Endothelial cell of umbilical vein (primary cell): Measurements from ENCODE around the gene GNPDA1. TPM values are rescaled to one million over a fixed set of nuclear protein-coding genes. Genes with fewer than 3 reads are reported as not detected.

Experiments
- BruUV-seq: library from RNA; stranded (reverse); fragments of 400-500 nt; replicated peaks from 2 replicates; lab custom pipeline; 2021; lab: Mats Ljungman, UMichigan
- CTCF ChIA-PET: fragments of 300-600, 350-600 bp; sonication (Branson Sonifier 250); formaldehyde crosslinking; loops from one replicate; lab custom pipeline; 2021; ENCODE audit warnings: antibody characterized with exemption, inconsistent platforms; lab: Charles Lee
- POLR2A ChIA-PET: fragments of 300-600, 350-600 bp; sonication (Branson Sonifier 250); formaldehyde crosslinking; loops from one replicate; lab custom pipeline; 2021; ENCODE audit warnings: antibody characterized with exemption, inconsistent platforms; lab: Charles Lee
- DNase-seq: peaks from one replicate; pipeline ENCODE4 v3.0.0-alpha.2; 2011; ENCODE audit warnings: low read depth, low spot score
- FAIRE-seq: peaks from 2 replicates; lab custom pipeline; 2011; peaks lifted over from hg19 to GRCh38; lab: Jason Lieb, UNC
- H2AFZ ChIP-seq: 2 replicates; pipeline ENCODE4 v1.6.0; 2012; ENCODE audit warnings: low read depth, low read length, control low read depth, inconsistent platforms
- H3K27ac ChIP-seq: 2 replicates; pipeline ENCODE4 v1.5.1; 2011; ENCODE audit warnings: low read depth, mild to moderate bottlenecking, control low read depth, low read length, moderate library complexity; ENCODE audit not compliant: insufficient read depth
- H3K27me3 ChIP-seq, 2 experiments: 2 replicates each; pipeline versions ENCODE4 v1.6.0 to v1.6.1; 2011; ENCODE audit warnings: low read length in 2 of 2, mixed read lengths in 1 of 2; ENCODE audit not compliant: control insufficient read depth in 2 of 2, insufficient read depth in 2 of 2
- H3K36me3 ChIP-seq, 2 experiments: 2 replicates in 1 of 2; 3 replicates in 1 of 2; pipeline ENCODE4 v1.5.1; 2011; ENCODE audit warnings: low read length in 2 of 2, mild to moderate bottlenecking in 1 of 2, moderate library complexity in 1 of 2; ENCODE audit not compliant: control insufficient read depth in 2 of 2, insufficient read depth in 2 of 2; ENCODE audit errors: extremely low read depth in 1 of 2
- H3K4me1 ChIP-seq: 3 replicates; pipeline ENCODE4 v1.5.1; 2011; ENCODE audit warnings: mild to moderate bottlenecking, low read length; ENCODE audit not compliant: control insufficient read depth, insufficient read depth; ENCODE audit errors: extremely low read depth
- H3K4me2 ChIP-seq: 2 replicates; pipeline ENCODE4 v1.6.1; 2011; ENCODE audit warnings: low read length, control low read depth, mixed read lengths; ENCODE audit not compliant: insufficient read depth
- H3K4me3 ChIP-seq, 3 experiments: fragments of 200-600 bp in 1 of 3; sonication (generic), shearing (Covaris generic) in 1 of 3; replicated peaks in 1 of 3; 2 replicates each; pipeline ENCODE4 v1.5.1; 2011 to 2016; ENCODE audit warnings: control low read depth in 3 of 3, low read length in 3 of 3, mild to moderate bottlenecking in 2 of 3, inconsistent platforms in 1 of 3, low read depth in 1 of 3, moderate library complexity in 1 of 3; ENCODE audit not compliant: insufficient read depth in 1 of 3
- H3K79me2 ChIP-seq: 2 replicates; pipeline ENCODE4 v1.6.0; 2012; ENCODE audit warnings: low read length, inconsistent platforms; ENCODE audit not compliant: control insufficient read depth, insufficient read depth
- H3K9ac ChIP-seq: replicated peaks from 2 replicates; pipeline ENCODE3; 2011; ENCODE audit warnings: low read length, control low read depth; ENCODE audit not compliant: insufficient read depth; ENCODE audit errors: extremely low read depth
- H3K9me1 ChIP-seq: replicated peaks from 3 replicates; pipeline ENCODE4 v1.6.0; 2011; ENCODE audit warnings: mild to moderate bottlenecking, low read length; ENCODE audit not compliant: control insufficient read depth, insufficient read depth; ENCODE audit errors: extremely low read depth
- H3K9me3 ChIP-seq: replicated peaks from 2 replicates; pipeline ENCODE4 v1.5.1; 2012; ENCODE audit warnings: low read length, inconsistent platforms; ENCODE audit not compliant: control insufficient read depth, insufficient read depth
- H4K20me1 ChIP-seq: replicated peaks from 2 replicates; pipeline ENCODE3; 2011; ENCODE audit warnings: mild to moderate bottlenecking, low read length; ENCODE audit not compliant: control insufficient read depth, insufficient read depth; ENCODE audit errors: extremely low read depth
- EZH2 ChIP-seq: IDR thresholded peaks from 2 replicates; pipeline ENCODE4 v1.6.1; 2012; ENCODE audit warnings: borderline replicate concordance, low read depth, mild to moderate bottlenecking, moderate library complexity, low read length, inconsistent platforms; ENCODE audit not compliant: severe bottlenecking
- FOS ChIP-seq: IDR thresholded peaks from 2 replicates; pipeline ENCODE4 v1.6.1; 2011; ENCODE audit warnings: mild to moderate bottlenecking, low read length, moderate library complexity, borderline replicate concordance; ENCODE audit not compliant: insufficient read depth
- GATA2 ChIP-seq: IDR thresholded peaks from 2 replicates; pipeline ENCODE4 v1.7.0; 2011; ENCODE audit warnings: low read depth, mild to moderate bottlenecking, moderate library complexity, mixed read lengths, low read length; ENCODE audit not compliant: insufficient read length, insufficient read depth
- JUN ChIP-seq: IDR thresholded peaks from 2 replicates; pipeline ENCODE4 v1.6.1; 2011; ENCODE audit warnings: borderline replicate concordance, low read depth; ENCODE audit not compliant: insufficient read length, insufficient read depth
- MYC ChIP-seq: IDR thresholded peaks from one replicate; pipeline ENCODE4 v1.6.1; 2011; ENCODE audit warnings: mild to moderate bottlenecking, low read depth, low read length
- POLR2A ChIP-seq: IDR thresholded peaks from 2 replicates; pipeline ENCODE4 v1.6.1; 2012; ENCODE audit warnings: low read depth, mild to moderate bottlenecking, control low read depth, low read length
- POLR2AphosphoS5 ChIP-seq: IDR thresholded peaks from 2 replicates; pipeline ENCODE4 v1.6.1; 2012; ENCODE audit warnings: low read depth, mild to moderate bottlenecking, control low read depth, low read length, moderate library complexity; ENCODE audit not compliant: insufficient read depth
- dilution Hi-C: fragments of 300-500 bp; cut with MboI; formaldehyde crosslinking; loops from one replicate; pipeline ENCODE4 v1.15.0; 2019; ENCODE audit warnings: low sequenced_read_pairs; ENCODE audit not compliant: extremely low pct_ligation_motif_present
- intact Hi-C: fragments of 100-400 bp; cut with micrococcal nuclease; formaldehyde crosslinking; loops from one replicate; pipeline ENCODE4 v1.10.0; 2022
- polyA plus RNA-seq, 4 experiments: library from polyadenylated mRNA; depleted of rRNA in 3 of 4; stranded (reverse) in 3 of 4; unstranded in 1 of 4; fragments of >200 nt; gene quantifications; 2 replicates each; pipeline versions ENCODE4 v1.2.1 to v1.2.3, GENCODE V29; 2011 to 2012; ENCODE audit warnings: missing spikeins in 1 of 4
- total RNA-seq: library from RNA; stranded (reverse); gene quantifications from 2 replicates; pipeline ENCODE4 v1.2.3, GENCODE V29; 2021
- TF ChIP-seq, protein P1 (sequence below): IDR thresholded peaks from 2 replicates; pipeline ENCODE4 v1.6.1; 2011; ENCODE audit not compliant: insufficient read depth, insufficient read length
- TF ChIP-seq, protein P2 (sequence below), 2 donors: IDR thresholded peaks; 1 replicate in 1 of 2; 2 replicates in 1 of 2; pipeline ENCODE4 v1.5.1; 2011; ENCODE audit warnings: low read length in 2 of 2, mild to moderate bottlenecking in 2 of 2, moderate library complexity in 2 of 2, control low read depth in 1 of 2, inconsistent platforms in 1 of 2, low read depth in 1 of 2; ENCODE audit not compliant: insufficient read depth in 1 of 2; ENCODE audit errors: extremely low read depth in 1 of 2

Gene GNPDA1
- total and polyA plus RNA-seq, 2 donors (not counting 3 experiments of a cell fraction or from before 2014, with no cell fraction given), result 22.5 to 49.3 TPM

DNA sequence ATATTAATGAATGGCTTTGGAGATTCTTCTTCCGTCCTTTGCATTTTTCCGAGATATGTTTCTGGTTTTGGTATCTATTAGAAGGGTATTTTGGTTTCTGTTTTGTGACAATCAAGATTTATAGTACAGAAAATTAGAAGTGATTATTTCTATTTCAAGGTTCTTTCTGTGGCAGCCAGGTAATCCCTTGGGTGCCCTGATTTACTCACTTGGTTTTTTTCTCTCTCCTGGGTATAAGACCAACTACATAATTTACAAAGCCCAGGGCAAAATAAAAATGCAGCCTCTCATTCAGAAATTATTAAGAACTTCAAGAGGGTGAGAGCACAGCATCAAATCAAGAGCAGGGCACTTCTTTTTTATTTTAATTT is 45.9 kb downstream of the GNPDA1 start:
- Histone ChIP-seq H3K9ac (no peak overlapping the region), H3K27ac (no peak overlapping the region), H3K4me3 (no peak overlapping the region), H4K20me1 (no peaks in the 10 kb centered on the region), H3K79me2 (peaks cover 18% of the 10 kb centered on the region), H3K9me1 (no peaks in the 10 kb centered on the region), H3K4me1 (peaks cover 18% of the 10 kb centered on the region), H3K36me3 (peaks cover 0 to 2% of the 10 kb centered on the region in 2 experiments), H3K9me3 (no peaks in the 10 kb centered on the region), H2AFZ (no peak overlapping the region), H3K4me2 (no peak overlapping the region), H3K27me3 (no peaks in the 10 kb centered on the region)
- dilution Hi-C loops (no loop called here), intact Hi-C loops (no loop called here)
- no peak for FAIRE-seq
- ChIA-PET POLR2A (no interaction called here), CTCF (interaction anchor here (2.6 kb wide), 1 partner anchor 177 kb away, joined by 15 read pairs; no protein-coding TSS in a partner anchor)
- TF ChIP-seq POLR2A (no peak), GATA2 (no peak), MYC (no peak), JUN (no peak), FOS (no peak), POLR2AphosphoS5 (no peak)
- DNase-seq, result no peak
- BruUV-seq, result no TSS peak

DNA sequence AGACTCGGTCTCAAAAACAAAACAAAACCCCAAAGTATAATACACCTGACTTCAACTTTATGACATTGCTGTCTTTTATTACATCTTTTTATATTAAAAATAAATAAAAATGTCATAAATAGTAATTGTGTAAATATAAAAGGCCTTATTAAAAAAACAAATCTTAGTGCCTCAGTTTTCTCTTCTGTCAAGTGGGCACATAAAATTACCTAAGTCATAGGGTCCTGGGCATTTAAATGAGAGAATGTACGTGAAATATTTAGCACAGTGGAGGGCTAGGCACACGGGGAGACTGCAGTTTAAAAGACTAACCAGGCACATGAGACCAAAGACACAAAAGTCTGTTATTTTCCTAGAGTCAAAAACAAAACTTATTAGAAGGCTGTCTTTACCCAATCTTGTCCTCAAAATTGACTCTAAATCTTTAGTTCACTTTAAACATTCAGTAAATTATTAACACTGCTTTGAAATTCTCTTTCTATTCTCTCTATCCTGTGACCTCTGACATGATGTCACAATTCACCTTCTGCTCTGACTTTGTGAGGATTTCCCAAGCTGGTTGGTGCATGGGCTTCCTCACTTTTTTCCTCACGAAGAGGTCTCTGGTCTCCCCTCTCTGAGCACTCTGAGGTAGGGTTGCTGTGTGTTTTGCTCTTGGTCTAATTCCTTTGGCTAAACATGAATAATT is 46.4 kb downstream of the GNPDA1 start:
- Histone ChIP-seq H3K4me1 (peaks cover 18% of the 10 kb centered on the region), H3K4me3 (no peak overlapping the region), H3K36me3 (peaks cover 0 to 2% of the 10 kb centered on the region in 2 experiments), H3K27ac (no peak overlapping the region), H2AFZ (no peak overlapping the region), H3K9me3 (no peaks in the 10 kb centered on the region), H3K9ac (no peak overlapping the region), H3K27me3 (no peaks in the 10 kb centered on the region), H3K4me2 (no peak overlapping the region), H4K20me1 (no peaks in the 10 kb centered on the region), H3K9me1 (no peaks in the 10 kb centered on the region), H3K79me2 (peaks cover 18% of the 10 kb centered on the region)
- FAIRE-seq (no peak), DNase-seq (no peak)
- TF ChIP-seq, protein P1, sequence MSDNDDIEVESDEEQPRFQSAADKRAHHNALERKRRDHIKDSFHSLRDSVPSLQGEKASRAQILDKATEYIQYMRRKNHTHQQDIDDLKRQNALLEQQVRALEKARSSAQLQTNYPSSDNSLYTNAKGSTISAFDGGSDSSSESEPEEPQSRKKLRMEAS, result no peak
- no peak for TF ChIP-seq POLR2AphosphoS5
- TF ChIP-seq GATA2, result no peak
- no peak for TF ChIP-seq MYC
- TF ChIP-seq POLR2A, result no peak
- TF ChIP-seq, protein P2, sequence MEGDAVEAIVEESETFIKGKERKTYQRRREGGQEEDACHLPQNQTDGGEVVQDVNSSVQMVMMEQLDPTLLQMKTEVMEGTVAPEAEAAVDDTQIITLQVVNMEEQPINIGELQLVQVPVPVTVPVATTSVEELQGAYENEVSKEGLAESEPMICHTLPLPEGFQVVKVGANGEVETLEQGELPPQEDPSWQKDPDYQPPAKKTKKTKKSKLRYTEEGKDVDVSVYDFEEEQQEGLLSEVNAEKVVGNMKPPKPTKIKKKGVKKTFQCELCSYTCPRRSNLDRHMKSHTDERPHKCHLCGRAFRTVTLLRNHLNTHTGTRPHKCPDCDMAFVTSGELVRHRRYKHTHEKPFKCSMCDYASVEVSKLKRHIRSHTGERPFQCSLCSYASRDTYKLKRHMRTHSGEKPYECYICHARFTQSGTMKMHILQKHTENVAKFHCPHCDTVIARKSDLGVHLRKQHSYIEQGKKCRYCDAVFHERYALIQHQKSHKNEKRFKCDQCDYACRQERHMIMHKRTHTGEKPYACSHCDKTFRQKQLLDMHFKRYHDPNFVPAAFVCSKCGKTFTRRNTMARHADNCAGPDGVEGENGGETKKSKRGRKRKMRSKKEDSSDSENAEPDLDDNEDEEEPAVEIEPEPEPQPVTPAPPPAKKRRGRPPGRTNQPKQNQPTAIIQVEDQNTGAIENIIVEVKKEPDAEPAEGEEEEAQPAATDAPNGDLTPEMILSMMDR (IDR thresholded peaks at IDR 0.05; ENCODE audit: extremely low read depth in 1 of 2, insufficient read depth in 1 of 2, low read depth in 1 of 2, low read length in 2 of 2), result no peak
- TF ChIP-seq EZH2, result no peak
- TF ChIP-seq FOS, result no peak
- TF ChIP-seq JUN, result no peak
- ChIA-PET CTCF (no interaction called here), POLR2A (interaction anchor here (0.7 kb wide), 1 partner anchor 76 kb away, joined by 3 read pairs; no protein-coding TSS in a partner anchor)
- dilution Hi-C loops (no loop called here), intact Hi-C loops (no loop called here)
- BruUV-seq, result no TSS peak
